HK-2 (cell line): ENCODE results near the gene MMP25.
"Not testable (repeated sequence)": the region's sequence is repeated elsewhere in the genome, so short reads cannot be mapped to it uniquely, and the experiment has no call there.

ENCODE experiments used
- DNase-seq: peaks from one replicate; pipeline ENCODE4 v3.0.0-alpha.2; 2018; ENCODE audit not compliant: unreplicated experiment

Gene MMP25

GRCh38 chr16:3028716-3029319, 17.5 kb upstream of the MMP25 start:
- DNase-seq: no peak

- DNase-seq: no peak
Observed at GRCh38 chr16:3029491-3030221, 16.7 kb upstream of the MMP25 start.

- DNase-seq: no peak
Observed at GRCh38 chr16:3030222-3031212, 15.8 kb upstream of the MMP25 start.

- DNase-seq: no peak
Observed at GRCh38 chr16:3032624-3033023, 13.7 kb upstream of the MMP25 start.

- no peak for DNase-seq
Observed at GRCh38 chr16:3035289-3035971, 10.9 kb upstream of the MMP25 start.

GRCh38 chr16:3035972-3036725, 10.2 kb upstream of the MMP25 start:
- DNase-seq: no peak

- DNase-seq: no peak
Observed at GRCh38 chr16:3036726-3037315, 9.5 kb upstream of the MMP25 start, which contains the start of gene BICDL2. BICDL2 (minus strand) TSS chr16:3036944; CDS start chr16:3035496, 1,448 bp downstream.

GRCh38 chr16:3038256-3038655, 8.1 kb upstream of the MMP25 start:
- no peak for DNase-seq

- DNase-seq: no peak
Observed at GRCh38 chr16:3038896-3039295, 7.5 kb upstream of the MMP25 start.

- no peak for DNase-seq
Observed at GRCh38 chr16:3042376-3042775, 4.0 kb upstream of the MMP25 start.

GRCh38 chr16:3044708-3045107, 1.7 kb upstream of the MMP25 start:
- no peak for DNase-seq

GRCh38 chr16:3046641-3047386, 453 bp downstream of the MMP25 start:
- DNase-seq: no peak

- no peak for DNase-seq
Observed at GRCh38 chr16:3047387-3047720, 993 bp downstream of the MMP25 start.

GRCh38 chr16:3049921-3050481, 3.6 kb downstream of the MMP25 start:
- no peak for DNase-seq

GRCh38 chr16:3050487-3050886, 4.1 kb downstream of the MMP25 start:
- no peak for DNase-seq

GRCh38 chr16:3051009-3051408, 4.6 kb downstream of the MMP25 start:
- DNase-seq: no peak

GRCh38 chr16:3051494-3051893, 5.1 kb downstream of the MMP25 start:
- no peak for DNase-seq

GRCh38 chr16:3052571-3053329, 6.4 kb downstream of the MMP25 start:
- not testable (repeated sequence) for DNase-seq

- DNase-seq: not testable (repeated sequence)
Observed at GRCh38 chr16:3053330-3053710, 7.0 kb downstream of the MMP25 start.
